ENCODE data around the gene MYO5B. TPM values are rescaled to one million over a fixed set of nuclear protein-coding genes. Genes with fewer than 3 reads are reported as not detected.

The MYO5B gene
- polyA plus RNA-seq, 1 experiment = 0.18 TPM

DNA sequence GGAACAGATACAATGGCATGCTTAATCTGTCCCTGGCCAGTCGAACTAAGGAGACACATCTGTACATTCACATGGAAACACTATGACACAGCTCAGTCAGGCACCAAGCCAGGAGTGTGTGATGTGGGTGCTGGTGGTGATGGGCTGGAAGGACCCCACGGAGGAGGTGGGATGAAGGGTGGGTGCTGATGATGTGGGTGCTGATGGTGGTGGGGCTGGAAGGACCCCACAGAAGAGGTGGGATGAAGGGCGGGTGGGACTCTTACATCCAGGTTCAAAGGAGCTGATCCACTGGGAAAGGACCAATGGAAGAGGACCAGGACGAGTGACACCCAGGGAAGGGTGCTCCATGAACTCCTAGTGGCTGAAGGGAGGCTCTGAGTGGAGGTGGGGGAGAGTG lies 346.8 kb downstream of the MYO5B start:
- Histone ChIP-seq H3K4me3 (ENCODE audit: low read depth, low read length) (no peak overlapping the region), H3K36me3 (ENCODE audit: control insufficient read depth, insufficient read depth, low read length) (no peaks in the 10 kb centered on the region), H3K27me3 (ENCODE audit: control insufficient read depth, insufficient read depth, low read length) (0 out of 2 replicates have a peak, but pooled peaks cover 2% of the 10 kb centered on the region)
- POLR2A ChIA-PET = no interaction called here
- no peak for DNase-seq (ENCODE audit: low read depth)
- CTCF ChIA-PET = interaction anchor here (2.6 to 9.4 kb wide), 2 partner anchors 12 to 289 kb away, joined by 8 to 76 read pairs; no protein-coding TSS in a partner anchor
- TF ChIP-seq, protein P1, sequence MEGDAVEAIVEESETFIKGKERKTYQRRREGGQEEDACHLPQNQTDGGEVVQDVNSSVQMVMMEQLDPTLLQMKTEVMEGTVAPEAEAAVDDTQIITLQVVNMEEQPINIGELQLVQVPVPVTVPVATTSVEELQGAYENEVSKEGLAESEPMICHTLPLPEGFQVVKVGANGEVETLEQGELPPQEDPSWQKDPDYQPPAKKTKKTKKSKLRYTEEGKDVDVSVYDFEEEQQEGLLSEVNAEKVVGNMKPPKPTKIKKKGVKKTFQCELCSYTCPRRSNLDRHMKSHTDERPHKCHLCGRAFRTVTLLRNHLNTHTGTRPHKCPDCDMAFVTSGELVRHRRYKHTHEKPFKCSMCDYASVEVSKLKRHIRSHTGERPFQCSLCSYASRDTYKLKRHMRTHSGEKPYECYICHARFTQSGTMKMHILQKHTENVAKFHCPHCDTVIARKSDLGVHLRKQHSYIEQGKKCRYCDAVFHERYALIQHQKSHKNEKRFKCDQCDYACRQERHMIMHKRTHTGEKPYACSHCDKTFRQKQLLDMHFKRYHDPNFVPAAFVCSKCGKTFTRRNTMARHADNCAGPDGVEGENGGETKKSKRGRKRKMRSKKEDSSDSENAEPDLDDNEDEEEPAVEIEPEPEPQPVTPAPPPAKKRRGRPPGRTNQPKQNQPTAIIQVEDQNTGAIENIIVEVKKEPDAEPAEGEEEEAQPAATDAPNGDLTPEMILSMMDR (IDR thresholded peaks at IDR 0.05; ENCODE audit: insufficient read depth, low read depth, low read length) = no peak

DNA sequence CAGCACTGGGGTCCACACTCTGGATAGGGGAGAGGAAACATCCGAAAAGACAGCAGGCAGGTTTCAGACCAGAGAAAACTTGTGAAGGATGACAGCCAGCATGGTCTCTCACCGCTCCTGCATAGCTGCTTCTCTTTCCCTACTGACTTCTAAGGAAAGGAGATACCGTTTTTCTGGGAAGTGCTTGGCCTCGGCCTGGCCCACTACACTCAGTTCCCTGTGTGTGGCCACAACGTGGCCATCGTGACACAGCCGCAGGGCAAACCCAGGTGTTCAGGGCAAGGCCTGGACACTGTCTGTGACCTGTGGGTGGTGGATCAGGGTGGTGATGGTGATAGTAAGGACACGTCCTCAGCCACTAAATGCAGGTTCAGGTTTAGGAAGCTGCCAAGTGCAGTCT lies 347.4 kb downstream of the MYO5B start:
- POLR2A ChIA-PET = no interaction called here
- H3K36me3 ChIP-seq (ENCODE audit: control insufficient read depth, insufficient read depth, low read length) = no peaks in the 10 kb centered on the region
- no peak overlapping the region for H3K4me3 ChIP-seq (ENCODE audit: low read depth, low read length)
- no peak for DNase-seq (ENCODE audit: low read depth)
- H3K27me3 ChIP-seq (ENCODE audit: control insufficient read depth, insufficient read depth, low read length) = 0 out of 2 replicates have a peak, but pooled peaks cover 2% of the 10 kb centered on the region
- CTCF ChIA-PET = interaction anchor here (9.4 kb wide), 1 partner anchor 12 kb away, joined by 76 read pairs; no protein-coding TSS in a partner anchor
- TF ChIP-seq, protein P1 (IDR thresholded peaks at IDR 0.05; ENCODE audit: insufficient read depth, low read depth, low read length) = no peak

DNA sequence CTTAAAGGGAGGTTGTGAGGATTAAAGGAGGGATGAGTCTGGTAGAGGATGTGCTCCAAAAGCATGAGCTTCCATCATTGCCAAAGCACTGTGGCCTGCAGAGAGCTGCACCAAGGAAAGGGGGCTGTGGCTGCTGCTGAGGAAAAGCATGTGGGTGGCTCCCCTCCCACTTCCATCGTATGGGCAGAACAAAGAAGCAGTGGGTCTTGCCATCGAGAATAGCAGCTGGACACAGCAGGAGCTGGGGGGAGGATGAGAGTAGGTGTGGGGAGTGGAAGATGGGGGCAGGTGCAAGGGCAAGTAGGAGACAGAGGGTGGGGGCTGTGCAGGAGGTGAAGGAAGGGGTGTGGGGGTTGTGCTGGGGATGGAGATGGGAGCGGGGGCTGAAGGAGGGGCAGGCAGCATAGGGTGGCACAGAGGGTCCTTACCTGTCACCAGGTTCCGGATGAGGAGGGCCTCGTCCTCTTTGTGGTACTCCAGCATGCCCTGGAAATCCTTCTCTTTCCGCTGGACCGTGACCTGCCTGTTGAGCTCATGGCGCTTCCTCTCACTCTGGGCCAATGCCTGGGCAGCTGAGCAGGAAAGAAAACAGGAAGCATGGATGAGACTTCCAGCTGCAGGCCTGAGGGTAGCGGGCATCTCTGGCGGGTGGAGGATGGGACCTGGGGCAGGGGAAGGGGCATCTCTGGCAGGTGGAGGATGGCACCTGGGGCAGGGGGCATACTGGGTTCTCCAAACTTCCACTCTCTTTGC lies 348.1 kb downstream of the MYO5B start:
- TF ChIP-seq, protein P1 (IDR thresholded peaks at IDR 0.05; ENCODE audit: insufficient read depth, low read depth, low read length) = no peak
- ChIA-PET CTCF (interaction anchor here (0.6 to 9.4 kb wide), 3 partner anchors 13 to 356 kb away, joined by 3 to 76 read pairs (median 3); no protein-coding TSS in a partner anchor), POLR2A (no interaction called here)
- DNase-seq (ENCODE audit: low read depth) = no peak
- Histone ChIP-seq H3K27me3 (ENCODE audit: control insufficient read depth, insufficient read depth, low read length) (0 out of 2 replicates have a peak, but pooled peaks cover 2% of the 10 kb centered on the region), H3K36me3 (ENCODE audit: control insufficient read depth, insufficient read depth, low read length) (no peaks in the 10 kb centered on the region), H3K4me3 (ENCODE audit: low read depth, low read length) (no peak overlapping the region)

DNA sequence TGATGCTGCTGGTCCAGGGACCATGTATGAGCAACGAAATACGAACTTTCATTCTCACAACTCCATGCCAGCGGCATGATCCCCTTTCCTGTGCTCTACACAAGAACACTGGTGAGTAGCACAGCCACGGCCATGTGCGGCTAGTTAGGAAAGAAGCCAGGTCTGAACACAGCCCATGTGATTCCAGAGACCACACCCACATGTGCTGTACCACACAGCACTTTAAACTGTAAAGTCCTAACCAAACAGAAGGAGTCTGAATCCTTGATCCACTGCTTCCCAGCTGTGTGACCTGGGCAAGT lies 348.6 kb downstream of the MYO5B start:
- H3K27me3 ChIP-seq (ENCODE audit: control insufficient read depth, insufficient read depth, low read length) = 0 out of 2 replicates have a peak, but pooled peaks cover 2% of the 10 kb centered on the region
- DNase-seq (ENCODE audit: low read depth) = peak; percentile 31
- POLR2A ChIA-PET = no interaction called here
- CTCF ChIA-PET = interaction anchor here (0.6 to 9.4 kb wide), 4 partner anchors 9 to 357 kb away, joined by 3 to 76 read pairs (median 3); no protein-coding TSS in a partner anchor
- no peaks in the 10 kb centered on the region for H3K36me3 ChIP-seq (ENCODE audit: control insufficient read depth, insufficient read depth, low read length)
- TF ChIP-seq, protein P1 (IDR thresholded peaks at IDR 0.05; ENCODE audit: insufficient read depth, low read depth, low read length) = no peak
- H3K4me3 ChIP-seq (ENCODE audit: low read depth, low read length) = no peak overlapping the region

DNA sequence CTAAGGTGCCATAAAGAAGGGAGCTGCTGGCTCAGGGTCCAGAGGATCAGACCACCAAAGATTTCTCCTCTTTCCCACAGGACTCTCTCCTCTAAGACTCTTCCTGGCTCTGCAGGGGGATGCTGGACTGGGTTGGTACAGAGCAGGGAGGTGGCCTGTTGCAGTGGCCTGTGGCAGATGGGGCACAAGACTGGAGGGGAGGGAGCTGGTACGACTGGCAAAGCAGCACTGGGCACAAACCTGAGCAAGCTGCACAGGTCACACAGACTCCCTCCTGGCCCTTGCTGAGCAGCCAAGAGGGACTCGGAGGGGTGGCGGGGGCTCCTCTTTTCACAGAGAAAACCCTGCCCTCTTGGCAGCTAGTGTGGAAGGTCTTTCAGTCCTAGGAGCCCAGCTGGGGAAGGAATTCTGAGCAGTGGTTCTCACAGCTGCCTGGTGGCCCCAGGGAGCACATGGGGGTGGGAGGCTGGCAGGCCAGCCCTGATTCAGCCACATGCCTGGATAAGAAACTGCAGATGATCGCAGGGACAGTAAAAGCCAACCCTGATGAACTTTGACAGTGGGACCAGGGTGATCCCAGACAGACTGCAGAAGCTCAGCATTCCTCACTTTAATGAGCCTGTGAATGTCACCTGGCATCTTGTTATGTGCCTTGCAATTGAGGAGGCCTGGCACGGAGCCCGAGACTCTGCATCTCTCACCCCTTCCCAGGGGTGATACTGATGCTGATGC lies 349.2 kb downstream of the MYO5B start:
- ChIA-PET POLR2A (no interaction called here), CTCF (interaction anchor here (1.0 to 9.4 kb wide), 4 partner anchors 9 to 336 kb away, joined by 3 to 76 read pairs (median 3); no protein-coding TSS in a partner anchor)
- Histone ChIP-seq H3K4me3 (ENCODE audit: low read depth, low read length) (no peak overlapping the region), H3K36me3 (ENCODE audit: control insufficient read depth, insufficient read depth, low read length) (no peaks in the 10 kb centered on the region), H3K27me3 (ENCODE audit: control insufficient read depth, insufficient read depth, low read length) (0 out of 2 replicates have a peak, but pooled peaks cover 2% of the 10 kb centered on the region)
- DNase-seq (ENCODE audit: low read depth) = no peak
- TF ChIP-seq, protein P1 (IDR thresholded peaks at IDR 0.05; ENCODE audit: insufficient read depth, low read depth, low read length) = no peak
